Progenitor cell of endocrine pancreas (in vitro differentiated cells): ENCODE data around the gene DACH2. TPM values are rescaled to one million over a fixed set of nuclear protein-coding genes. Genes with fewer than 3 reads are reported as not detected.

ENCODE experiments used
- DNase-seq: peaks from one replicate; pipeline ENCODE4 v3.0.0; 2021; ENCODE audit warnings: low spot score; ENCODE audit not compliant: unreplicated experiment
- H3K27ac Mint-ChIP-seq: 2 replicates; pipeline ENCODE4 v1.8.0; 2021; ENCODE audit warnings: mild to moderate bottlenecking, moderate library complexity, mixed read lengths
- H3K27me3 Mint-ChIP-seq: 2 replicates; pipeline ENCODE4 v1.8.0; 2021; ENCODE audit warnings: mixed read lengths
- H3K36me3 Mint-ChIP-seq: 2 replicates; pipeline ENCODE4 v1.8.0; 2022; ENCODE audit warnings: mixed read lengths; ENCODE audit not compliant: insufficient read depth
- H3K4me1 Mint-ChIP-seq: 2 replicates; pipeline ENCODE4 v1.8.0; 2021; ENCODE audit warnings: low read depth, mixed read lengths
- H3K4me3 Mint-ChIP-seq: 2 replicates; pipeline ENCODE4 v1.8.0; 2021; ENCODE audit warnings: low read depth, mild to moderate bottlenecking, moderate library complexity, mixed read lengths
- H3K9me3 Mint-ChIP-seq: 2 replicates; pipeline ENCODE4 v1.8.0; 2021; ENCODE audit warnings: low read depth, mixed read lengths
- CTCF ChIP-seq: fragments of 200-600 bp; sonication (generic); IDR thresholded peaks from one replicate; pipeline ENCODE4 v1.5.0; 2021; ENCODE audit warnings: antibody characterized with exemption, mild to moderate bottlenecking; ENCODE audit not compliant: unreplicated experiment
- total RNA-seq: library from RNA; stranded (reverse); gene quantifications from 2 replicates; pipeline ENCODE4 v1.2.1, GENCODE V29; 2021

Gene DACH2
- total RNA-seq, 1 donor from 2014 or later: 1.5 TPM

- Mint-ChIP-seq H3K4me1 (peaks cover 6% of the 10 kb centered on the region), H3K27me3 (no peaks in the 10 kb centered on the region), H3K9me3 (peaks cover 7% of the 10 kb centered on the region), H3K27ac (no peak overlapping the region), H3K36me3 (no peaks in the 10 kb centered on the region), H3K4me3 (no peak overlapping the region)
- DNase-seq: no peak
- TF ChIP-seq CTCF: no peak
Measured at GRCh38 chrX:86809651-86810050, 661.4 kb downstream of the DACH2 start.

- Mint-ChIP-seq H3K27me3 (no peaks in the 10 kb centered on the region), H3K4me1 (peaks cover 9% of the 10 kb centered on the region), H3K36me3 (no peaks in the 10 kb centered on the region), H3K4me3 (no peak overlapping the region), H3K9me3 (peaks cover 6% of the 10 kb centered on the region), H3K27ac (no peak overlapping the region)
- no peak for DNase-seq
- no peak for TF ChIP-seq CTCF
Measured at GRCh38 chrX:86829786-86830185, 681.5 kb downstream of the DACH2 start.

DNA sequence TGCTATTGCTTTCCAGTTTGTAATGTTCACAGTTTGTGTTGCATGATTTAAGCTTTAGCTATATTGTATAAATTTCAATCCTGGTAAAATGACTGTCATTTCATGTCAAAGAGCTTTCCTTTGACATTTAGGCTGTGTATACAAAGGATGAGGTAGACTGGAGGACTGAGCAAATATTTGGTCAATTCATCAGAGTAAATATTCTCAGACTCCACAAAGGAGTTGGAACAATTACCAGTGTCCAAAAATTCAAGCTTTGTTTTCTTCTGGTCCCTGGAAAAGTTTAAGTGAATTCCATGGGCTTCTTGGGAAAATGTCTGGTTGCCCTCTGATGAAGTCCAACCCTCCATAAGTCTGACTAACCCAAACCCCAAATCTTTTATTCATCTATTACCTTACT is 682.4 kb downstream of the DACH2 start:
- Mint-ChIP-seq H3K9me3 (peaks cover 4% of the 10 kb centered on the region), H3K4me1 (peaks cover 9% of the 10 kb centered on the region), H3K27me3 (no peaks in the 10 kb centered on the region), H3K4me3 (no peak overlapping the region), H3K36me3 (no peaks in the 10 kb centered on the region), H3K27ac (no peak overlapping the region)
- no peak for TF ChIP-seq CTCF
- no peak for DNase-seq

GRCh38 chrX:86845101-86845500 is 696.9 kb downstream of the DACH2 start:
- no peaks in the 10 kb centered on the region for H3K36me3 Mint-ChIP-seq
- DNase-seq: no peak
- no peaks in the 10 kb centered on the region for H3K4me1 Mint-ChIP-seq
- TF ChIP-seq CTCF: no peak
- H3K27me3 Mint-ChIP-seq: no peaks in the 10 kb centered on the region
- H3K9me3 Mint-ChIP-seq: peaks cover 12% of the 10 kb centered on the region
- H3K4me3 Mint-ChIP-seq: no peak overlapping the region
- no peak overlapping the region for H3K27ac Mint-ChIP-seq

Other genes with a start within 250 kb of the DACH2 start
- 43.7 and 46.8 TPM in 2 replicates for gene CHM, start 100.9 kb upstream of the DACH2 start, total RNA-seq